PC-3 (cell line): ENCODE measurements around the gene SDK1.

Experiments
- CTCF ChIP-seq: fragments of 300-600 bp; sonication (generic); conservative IDR thresholded peaks from 2 replicates; pipeline ENCODE4 v1.5.1; 2017; ENCODE audit warnings: antibody characterized with exemption, low read depth, mild to moderate bottlenecking, low read length
- EZH2 ChIP-seq: fragments of 300-600 bp; sonication (generic); IDR thresholded peaks from one replicate; pipeline ENCODE4 v1.6.1; 2017; ENCODE audit warnings: antibody characterized with exemption, mild to moderate bottlenecking, low read length; ENCODE audit not compliant: unreplicated experiment

GRCh38 chr7:4136501-4137110 is 835.6 kb downstream of the SDK1 start:
- TF ChIP-seq CTCF = no peak
- TF ChIP-seq EZH2 = no peak
